Keratinocyte (primary cell): ENCODE data around the gene GOLGA5. TPM values are rescaled to one million over a fixed set of nuclear protein-coding genes. Genes with fewer than 3 reads are reported as not detected.

Experiments
- DNase-seq: peaks from one replicate; pipeline ENCODE4 v3.0.0-alpha.2; 2011; ENCODE audit warnings: low read depth, missing footprints, low spot score
- FAIRE-seq: peaks from 2 replicates; lab custom pipeline; 2011; peaks lifted over from hg19 to GRCh38; lab: Jason Lieb, UNC
- H2AFZ ChIP-seq: 2 replicates; pipeline ENCODE4 v1.6.0; 2012; ENCODE audit warnings: low read length, control low read depth, inconsistent platforms; ENCODE audit not compliant: control insufficient read depth
- H3K27ac ChIP-seq: 2 replicates; pipeline ENCODE4 v1.5.1; 2011; ENCODE audit warnings: low read length; ENCODE audit not compliant: control insufficient read depth, insufficient read depth
- H3K27me3 ChIP-seq: 3 replicates; pipeline ENCODE4 v1.6.0; 2011; ENCODE audit warnings: low read length; ENCODE audit not compliant: control insufficient read depth, insufficient read depth; ENCODE audit errors: extremely low read depth
- H3K36me3 ChIP-seq, 2 experiments: 2 replicates in 1 of 2; 3 replicates in 1 of 2; pipeline ENCODE4 v1.5.1; 2011; ENCODE audit warnings: low read length in 2 of 2, mild to moderate bottlenecking in 1 of 2; ENCODE audit not compliant: control insufficient read depth in 2 of 2, insufficient read depth in 2 of 2; ENCODE audit errors: extremely low read depth in 1 of 2
- H3K4me1 ChIP-seq: 3 replicates; pipeline ENCODE4 v1.5.1; 2011; ENCODE audit warnings: low read length; ENCODE audit not compliant: control insufficient read depth, insufficient read depth; ENCODE audit errors: extremely low read depth
- H3K4me2 ChIP-seq: 3 replicates; pipeline ENCODE4 v1.6.0; 2011; ENCODE audit warnings: low read depth, low read length; ENCODE audit not compliant: control insufficient read depth, insufficient read depth; ENCODE audit errors: extremely low read depth
- H3K4me3 ChIP-seq, 3 experiments: fragments of 200-600 bp in 1 of 3; sonication (generic) in 1 of 3; 2 replicates in 2 of 3; 3 replicates in 1 of 3; pipeline ENCODE4 v1.5.1; 2011 to 2016; ENCODE audit warnings: low read length in 3 of 3, mild to moderate bottlenecking in 3 of 3, control low read depth in 2 of 3, inconsistent platforms in 1 of 3, low read depth in 1 of 3, mixed read lengths in 1 of 3, mixed run types in 1 of 3, moderate library complexity in 1 of 3; ENCODE audit not compliant: control insufficient read depth in 2 of 3, insufficient read depth in 2 of 3; ENCODE audit errors: extremely low read depth in 1 of 3
- H3K79me2 ChIP-seq: 2 replicates; pipeline ENCODE4 v1.6.0; 2012; ENCODE audit warnings: low read length; ENCODE audit not compliant: control insufficient read depth, insufficient read depth
- H3K9ac ChIP-seq: 3 replicates; pipeline ENCODE4 v1.6.0; 2011; ENCODE audit warnings: low read length; ENCODE audit not compliant: control insufficient read depth, insufficient read depth; ENCODE audit errors: extremely low read depth
- H3K9me1 ChIP-seq: 3 replicates; pipeline ENCODE4 v1.6.0; 2011; ENCODE audit warnings: low read length; ENCODE audit not compliant: control insufficient read depth, insufficient read depth; ENCODE audit errors: extremely low read depth
- H3K9me3 ChIP-seq: 2 replicates; pipeline ENCODE4 v1.5.1; 2012; ENCODE audit warnings: low read depth, low read length; ENCODE audit not compliant: control insufficient read depth
- H4K20me1 ChIP-seq: 3 replicates; pipeline ENCODE4 v1.6.0; 2011; ENCODE audit warnings: low read length; ENCODE audit not compliant: control insufficient read depth, insufficient read depth; ENCODE audit errors: extremely low read depth
- EZH2 ChIP-seq: IDR thresholded peaks from one replicate; pipeline ENCODE4 v1.6.1; 2012; ENCODE audit warnings: inconsistent platforms, mild to moderate bottlenecking, low read length, moderate library complexity
- dilution Hi-C: fragments of 300-500 bp; cut with MboI; formaldehyde crosslinking; loops from one replicate; pipeline ENCODE4 v1.7.0; 2020; ENCODE audit warnings: low sequenced_read_pairs; ENCODE audit not compliant: extremely low pct_ligation_motif_present
- polyA plus RNA-seq, 5 experiments: library from polyadenylated mRNA; depleted of rRNA in 3 of 5; stranded (reverse) in 3 of 5; stranded (forward) in 1 of 5; unstranded in 1 of 5; fragments of >200 nt; gene quantifications; 1 replicate in 1 of 5; 2 replicates in 3 of 5; 3 replicates in 1 of 5; pipeline versions ENCODE4 v1.2.1 to v1.2.3, GENCODE V29; 2011 to 2012; ENCODE audit warnings: missing spikeins in 2 of 5, low read depth in 1 of 5, low replicate concordance in 1 of 5
- TF ChIP-seq, protein P1 (sequence below), 3 experiments: IDR thresholded peaks in 1 of 3; conservative IDR thresholded peaks in 1 of 3; optimal IDR thresholded peaks in 1 of 3; 2 replicates in 2 of 3; 3 replicates in 1 of 3; pipeline versions ENCODE3 to v1.5.1; 2011; ENCODE audit warnings: low read length in 3 of 3, mild to moderate bottlenecking in 3 of 3, moderate library complexity in 2 of 3, control low read depth in 1 of 3, inconsistent platforms in 1 of 3; ENCODE audit not compliant: insufficient read depth in 2 of 3; ENCODE audit errors: extremely low read depth in 1 of 3

Gene GOLGA5
- polyA plus RNA-seq, 1 donor (not counting 4 experiments of a cell fraction or from before 2014, with no cell fraction given): 37.8 TPM

DNA sequence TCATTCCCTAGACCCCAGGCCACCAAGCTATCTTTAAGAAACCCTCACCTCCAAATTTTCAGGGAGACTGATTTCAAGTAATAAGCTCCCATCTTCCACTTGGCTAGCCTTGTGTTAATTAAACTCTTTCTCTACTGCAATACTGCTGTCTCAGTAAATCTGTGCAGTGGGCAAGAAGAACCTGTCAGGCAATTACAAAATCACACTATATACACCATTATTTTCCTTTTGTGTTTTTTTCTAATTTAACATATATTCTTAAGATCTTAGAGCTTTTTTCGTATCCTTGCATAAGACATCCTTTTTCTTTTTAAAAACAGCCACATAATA lies 7.7 kb upstream of the GOLGA5 start:
- H3K27ac ChIP-seq: peak overlapping the region; percentile 51
- dilution Hi-C loops: no loop called here
- no peak for FAIRE-seq

DNA sequence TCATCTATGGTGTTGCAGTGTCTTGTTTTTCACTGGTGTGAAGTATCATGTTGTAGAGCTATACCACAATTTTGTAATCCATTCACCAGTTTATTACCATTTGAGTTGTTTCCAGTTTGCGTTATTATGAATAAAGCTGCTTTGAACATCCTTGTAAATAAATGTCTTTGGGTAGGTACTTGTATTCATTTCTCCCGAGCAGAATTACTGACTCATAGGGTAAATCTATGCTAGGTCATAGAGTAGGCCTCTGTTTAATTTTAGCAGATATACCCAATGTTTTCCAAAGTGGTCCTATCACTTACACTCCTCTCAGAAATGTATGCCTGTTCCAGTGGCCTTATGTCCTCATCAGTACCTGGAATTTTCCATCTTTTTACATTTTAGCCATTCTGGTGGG lies 6.6 kb upstream of the GOLGA5 start:
- Histone ChIP-seq H3K36me3 (no peaks in the 10 kb centered on the region), H3K79me2 (no peaks in the 10 kb centered on the region), H2AFZ (no peak overlapping the region), H3K27me3 (no peaks in the 10 kb centered on the region), H4K20me1 (no peaks in the 10 kb centered on the region), H3K9me3 (peaks cover 3% of the 10 kb centered on the region), H3K4me1 (peaks cover 13% of the 10 kb centered on the region), H3K9ac (no peak overlapping the region), H3K9me1 (no peaks in the 10 kb centered on the region), H3K4me2 (no peak overlapping the region), H3K27ac (no peak overlapping the region), H3K4me3 (no peak overlapping the region)
- FAIRE-seq (no peak), DNase-seq (no peak)
- dilution Hi-C loops: no loop called here
- TF ChIP-seq, protein P1, sequence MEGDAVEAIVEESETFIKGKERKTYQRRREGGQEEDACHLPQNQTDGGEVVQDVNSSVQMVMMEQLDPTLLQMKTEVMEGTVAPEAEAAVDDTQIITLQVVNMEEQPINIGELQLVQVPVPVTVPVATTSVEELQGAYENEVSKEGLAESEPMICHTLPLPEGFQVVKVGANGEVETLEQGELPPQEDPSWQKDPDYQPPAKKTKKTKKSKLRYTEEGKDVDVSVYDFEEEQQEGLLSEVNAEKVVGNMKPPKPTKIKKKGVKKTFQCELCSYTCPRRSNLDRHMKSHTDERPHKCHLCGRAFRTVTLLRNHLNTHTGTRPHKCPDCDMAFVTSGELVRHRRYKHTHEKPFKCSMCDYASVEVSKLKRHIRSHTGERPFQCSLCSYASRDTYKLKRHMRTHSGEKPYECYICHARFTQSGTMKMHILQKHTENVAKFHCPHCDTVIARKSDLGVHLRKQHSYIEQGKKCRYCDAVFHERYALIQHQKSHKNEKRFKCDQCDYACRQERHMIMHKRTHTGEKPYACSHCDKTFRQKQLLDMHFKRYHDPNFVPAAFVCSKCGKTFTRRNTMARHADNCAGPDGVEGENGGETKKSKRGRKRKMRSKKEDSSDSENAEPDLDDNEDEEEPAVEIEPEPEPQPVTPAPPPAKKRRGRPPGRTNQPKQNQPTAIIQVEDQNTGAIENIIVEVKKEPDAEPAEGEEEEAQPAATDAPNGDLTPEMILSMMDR (optimal IDR thresholded peaks at IDR 0.05 in 1 of 3, IDR thresholded peaks at IDR 0.05 in 1 of 3, conservative IDR thresholded peaks at IDR 0.05 in 1 of 3; ENCODE audit: extremely low read depth in 1 of 3, insufficient read depth in 2 of 3, low read length in 3 of 3): no peak
- TF ChIP-seq EZH2: no peak

More for the DNA sequence above, 7.7 kb upstream of the GOLGA5 start:
- H3K79me2 ChIP-seq: no peaks in the 10 kb centered on the region
- H3K9me1 ChIP-seq: no peaks in the 10 kb centered on the region
- H3K9ac ChIP-seq: no peak overlapping the region
- H3K4me2 ChIP-seq: peak overlapping the region; percentile 60
- H2AFZ ChIP-seq: peak overlapping the region; percentile 41
- no peak for DNase-seq
- no peak overlapping the region for H3K4me3 ChIP-seq
- no peaks in the 10 kb centered on the region for H3K36me3 ChIP-seq
- H3K27me3 ChIP-seq: no peaks in the 10 kb centered on the region
- peaks cover 3% of the 10 kb centered on the region for H3K9me3 ChIP-seq
- no peaks in the 10 kb centered on the region for H4K20me1 ChIP-seq
- H3K4me1 ChIP-seq: peaks cover 13% of the 10 kb centered on the region
- TF ChIP-seq, protein P1 (optimal IDR thresholded peaks at IDR 0.05 in 1 of 3, IDR thresholded peaks at IDR 0.05 in 1 of 3, conservative IDR thresholded peaks at IDR 0.05 in 1 of 3; ENCODE audit: extremely low read depth in 1 of 3, insufficient read depth in 2 of 3, low read length in 3 of 3): no peak
- TF ChIP-seq EZH2: no peak
